Thymus (tissue), 11 donors: ENCODE results near the gene LGALS3BP. TPM values are rescaled to one million over a fixed set of nuclear protein-coding genes. Genes with fewer than 3 reads are reported as not detected.
"Not testable (repeated sequence)": the region's sequence is repeated elsewhere in the genome, so short reads cannot be mapped to it uniquely, and the experiment has no call there.

ENCODE experiments used
- DNase-seq, 9 donors: peaks; one replicate each; pipeline ENCODE4 v3.0.0-alpha.2; 2013; ENCODE audit warnings: low spot score in 9 of 9, low read depth in 6 of 9, missing footprints in 1 of 9
- H3K27ac ChIP-seq, 2 donors: one replicate each; pipeline ENCODE4 v1.5.1; 2013; ENCODE audit warnings: control low read depth in 1 of 2, low read depth in 1 of 2, low read length in 1 of 2, mild to moderate bottlenecking in 1 of 2, moderate library complexity in 1 of 2
- H3K27me3 ChIP-seq, 2 donors: one replicate each; pipeline ENCODE4 v1.5.1; 2013; ENCODE audit warnings: low read length in 1 of 2; ENCODE audit not compliant: control insufficient read depth in 2 of 2, insufficient read depth in 1 of 2
- H3K36me3 ChIP-seq, 2 donors: one replicate each; pipeline ENCODE4 v1.5.1; 2013; ENCODE audit warnings: low read length in 1 of 2, mild to moderate bottlenecking in 1 of 2, moderate library complexity in 1 of 2; ENCODE audit not compliant: control insufficient read depth in 2 of 2, insufficient read depth in 2 of 2
- H3K4me1 ChIP-seq, 2 donors: one replicate each; pipeline ENCODE4 v1.5.1; 2013; ENCODE audit warnings: low read length in 2 of 2; ENCODE audit not compliant: control insufficient read depth in 2 of 2, insufficient read depth in 2 of 2
- H3K4me3 ChIP-seq, 2 donors: one replicate each; pipeline ENCODE4 v1.5.1; 2013; ENCODE audit warnings: low read length in 2 of 2, control low read depth in 1 of 2, mild to moderate bottlenecking in 1 of 2
- H3K9me3 ChIP-seq, 2 donors: one replicate each; pipeline ENCODE4 v1.5.1; 2013; ENCODE audit warnings: low read length in 1 of 2, mild to moderate bottlenecking in 1 of 2; ENCODE audit not compliant: control insufficient read depth in 2 of 2, insufficient read depth in 1 of 2
- WGBS: extraction: QIAGEN DNeasy Blood & Tissue Kit; methylation state at CpG from one replicate; pipeline ENCODE4 v1.1.7; 2013; 5-methylcytosine and 5-hydroxymethylcytosine counted together
- polyA plus RNA-seq: library from polyadenylated mRNA; stranded (reverse); fragments of 200-250 nt; gene quantifications from one replicate; pipeline ENCODE4 v1.2.3, GENCODE V29; 2013
- total RNA-seq: library from RNA; stranded (reverse); fragments of 120-200 nt; gene quantifications from one replicate; pipeline ENCODE4 v1.2.4, GENCODE V29; 2013
- donor health status: healthy.

The LGALS3BP gene
- total and polyA plus RNA-seq, 2 donors: 66.1 to 81.3 TPM

DNA sequence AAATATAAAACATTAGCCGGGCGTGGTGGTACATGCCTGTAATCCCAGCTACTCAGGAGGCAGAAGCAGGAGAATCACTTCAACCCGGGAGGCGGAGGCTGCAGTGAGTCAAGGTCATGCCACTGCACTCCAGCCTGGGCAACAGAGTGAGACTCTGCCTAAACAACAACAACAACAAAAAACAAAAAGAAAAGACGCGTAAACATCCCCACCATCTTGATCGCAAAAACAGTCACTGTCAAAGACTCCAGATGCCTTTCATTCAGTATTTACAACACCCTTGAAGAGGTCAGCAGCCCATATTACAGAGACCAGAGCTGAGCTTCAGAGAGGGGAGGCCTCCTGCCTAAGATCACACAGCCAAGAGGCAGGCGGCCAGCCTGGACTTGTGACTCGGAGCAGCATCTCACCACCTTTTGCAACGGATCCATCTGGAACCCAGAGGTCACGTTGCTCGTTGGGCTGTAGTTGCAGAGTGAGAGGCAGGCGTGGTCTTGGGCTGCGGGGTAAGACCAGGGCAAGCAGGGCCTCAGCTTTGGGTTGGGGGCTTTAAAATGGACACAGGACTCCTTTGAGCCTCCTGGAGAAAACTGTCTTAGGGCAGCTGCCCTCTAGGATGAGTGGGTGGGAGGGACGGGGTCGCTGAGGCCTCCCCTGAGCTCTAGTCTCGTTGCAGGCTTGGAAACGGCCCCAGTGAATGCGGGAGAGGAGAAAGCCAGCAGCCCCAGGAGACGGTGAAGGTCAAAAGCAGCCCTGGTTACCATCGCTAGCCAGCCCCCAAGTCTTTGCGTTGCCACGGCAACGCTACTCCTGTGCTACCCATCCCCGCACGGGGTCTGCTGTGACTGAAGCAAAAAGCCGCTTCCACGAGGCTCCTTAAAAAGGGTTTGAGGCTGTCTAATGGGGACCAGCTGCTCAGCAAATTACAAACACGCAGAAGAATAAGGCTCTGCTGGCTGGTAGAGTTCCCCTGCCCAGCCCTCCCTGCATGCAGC lies 26.1 kb downstream of the LGALS3BP start:
- no peak for DNase-seq
- Histone ChIP-seq H3K27me3 (peaks cover 0 to 7% of the 10 kb centered on the region in 2 donors), H3K4me3 (no peak overlapping the region), H3K4me1 (peaks cover 0 to 3% of the 10 kb centered on the region in 2 donors), H3K36me3 (no peaks in the 10 kb centered on the region), H3K27ac (no peak overlapping the region), H3K9me3 (peaks cover 1 to 17% of the 10 kb centered on the region in 2 donors)
- WGBS: 90% methylated on average over 29 of the region's 29 CpGs

DNA sequence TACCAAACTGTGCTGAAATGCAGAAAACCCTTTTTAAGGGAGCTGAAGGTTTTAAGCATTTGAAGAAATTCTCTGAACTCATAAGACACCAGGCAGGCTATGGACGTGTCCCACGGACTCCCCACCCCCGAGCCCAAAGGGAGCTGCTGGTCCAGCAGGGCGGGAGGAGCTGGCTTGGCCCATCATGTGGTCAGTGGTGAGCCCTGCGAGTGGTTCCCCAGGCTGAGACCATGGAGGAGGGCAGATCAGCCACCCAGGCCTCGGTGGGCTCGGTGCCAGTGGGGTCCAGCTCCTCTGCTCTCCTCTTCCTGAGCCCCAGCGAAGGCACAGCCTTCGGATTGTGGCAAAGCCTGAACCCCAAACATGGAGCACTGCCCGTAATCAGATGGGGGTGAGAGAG lies 27.0 kb downstream of the LGALS3BP start:
- Histone ChIP-seq H3K4me1 (peaks cover 0 to 3% of the 10 kb centered on the region in 2 donors), H3K9me3 (peaks cover 1 to 17% of the 10 kb centered on the region in 2 donors), H3K36me3 (no peaks in the 10 kb centered on the region), H3K4me3 (no peak overlapping the region), H3K27ac (no peak overlapping the region), H3K27me3 (peaks cover 0 to 7% of the 10 kb centered on the region in 2 donors)
- DNase-seq: no peak
- 93% methylated on average over 10 of the region's 10 CpGs for WGBS

DNA sequence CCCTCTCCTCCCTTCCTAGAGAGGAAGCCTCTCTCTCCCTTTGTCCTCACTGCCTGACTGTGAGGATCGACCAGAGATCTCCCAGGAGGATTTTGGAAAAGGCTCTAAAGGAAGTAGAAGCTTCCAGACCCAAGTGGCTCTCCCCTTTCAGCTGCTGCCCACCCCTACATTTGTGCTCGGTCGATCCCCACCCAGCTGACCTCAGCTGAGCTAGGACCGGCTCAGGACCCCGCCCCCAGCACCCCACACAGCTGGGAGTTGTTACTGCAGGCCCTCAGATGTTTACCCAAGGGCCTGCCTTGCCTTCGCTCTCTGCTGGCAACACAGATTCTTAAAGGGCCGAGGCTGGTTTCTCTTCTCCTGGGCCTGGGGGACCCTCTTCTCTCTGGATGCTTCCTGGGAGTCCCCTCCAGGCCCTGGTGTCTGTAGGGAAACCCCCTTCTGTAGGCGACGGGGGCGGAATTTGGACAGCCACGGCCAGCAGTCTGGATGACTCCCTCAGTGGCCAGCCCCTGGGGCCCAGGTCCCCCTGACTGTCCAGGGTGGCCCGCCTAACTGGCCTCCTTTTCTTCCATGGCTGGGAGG lies 27.7 kb downstream of the LGALS3BP start:
- peaks cover 0 to 7% of the 10 kb centered on the region in 2 donors for H3K27me3 ChIP-seq
- 83% methylated on average over 12 of the region's 12 CpGs for WGBS
- no peaks in the 10 kb centered on the region for H3K36me3 ChIP-seq
- H3K4me1 ChIP-seq: peaks cover 0 to 7% of the 10 kb centered on the region in 2 donors
- no peak for DNase-seq
- H3K4me3 ChIP-seq: no peak overlapping the region
- peaks cover 1 to 17% of the 10 kb centered on the region in 2 donors for H3K9me3 ChIP-seq
- no peak overlapping the region for H3K27ac ChIP-seq

DNA sequence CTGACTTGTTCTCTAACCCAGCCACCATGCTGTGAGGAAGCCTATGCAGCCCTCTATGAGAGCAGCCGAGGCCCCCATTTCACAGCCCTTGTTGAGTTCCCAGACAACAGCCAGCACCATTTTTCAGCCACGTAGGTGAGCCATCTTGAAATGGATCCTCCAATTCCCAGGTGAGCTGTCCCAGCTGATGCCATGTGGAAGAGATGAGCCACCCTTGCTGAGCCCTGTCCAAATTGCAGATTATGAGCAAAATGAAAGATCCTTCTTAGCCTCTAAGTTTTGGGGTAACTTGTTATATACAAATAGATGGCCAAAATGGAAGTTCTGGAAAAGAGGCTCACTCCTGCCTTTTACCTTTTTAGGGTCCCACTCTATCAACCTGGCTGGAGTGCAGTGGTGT lies 28.9 kb downstream of the LGALS3BP start:
- 95% methylated on average over 2 of the region's 2 CpGs for WGBS
- H3K4me1 ChIP-seq: peaks cover 0 to 7% of the 10 kb centered on the region in 2 donors
- H3K36me3 ChIP-seq: no peaks in the 10 kb centered on the region
- H3K27ac ChIP-seq: no peak overlapping the region
- no peak overlapping the region for H3K4me3 ChIP-seq
- H3K27me3 ChIP-seq: peaks cover 0 to 4% of the 10 kb centered on the region in 2 donors
- no peak for DNase-seq
- peaks cover 1 to 17% of the 10 kb centered on the region in 2 donors for H3K9me3 ChIP-seq

DNA sequence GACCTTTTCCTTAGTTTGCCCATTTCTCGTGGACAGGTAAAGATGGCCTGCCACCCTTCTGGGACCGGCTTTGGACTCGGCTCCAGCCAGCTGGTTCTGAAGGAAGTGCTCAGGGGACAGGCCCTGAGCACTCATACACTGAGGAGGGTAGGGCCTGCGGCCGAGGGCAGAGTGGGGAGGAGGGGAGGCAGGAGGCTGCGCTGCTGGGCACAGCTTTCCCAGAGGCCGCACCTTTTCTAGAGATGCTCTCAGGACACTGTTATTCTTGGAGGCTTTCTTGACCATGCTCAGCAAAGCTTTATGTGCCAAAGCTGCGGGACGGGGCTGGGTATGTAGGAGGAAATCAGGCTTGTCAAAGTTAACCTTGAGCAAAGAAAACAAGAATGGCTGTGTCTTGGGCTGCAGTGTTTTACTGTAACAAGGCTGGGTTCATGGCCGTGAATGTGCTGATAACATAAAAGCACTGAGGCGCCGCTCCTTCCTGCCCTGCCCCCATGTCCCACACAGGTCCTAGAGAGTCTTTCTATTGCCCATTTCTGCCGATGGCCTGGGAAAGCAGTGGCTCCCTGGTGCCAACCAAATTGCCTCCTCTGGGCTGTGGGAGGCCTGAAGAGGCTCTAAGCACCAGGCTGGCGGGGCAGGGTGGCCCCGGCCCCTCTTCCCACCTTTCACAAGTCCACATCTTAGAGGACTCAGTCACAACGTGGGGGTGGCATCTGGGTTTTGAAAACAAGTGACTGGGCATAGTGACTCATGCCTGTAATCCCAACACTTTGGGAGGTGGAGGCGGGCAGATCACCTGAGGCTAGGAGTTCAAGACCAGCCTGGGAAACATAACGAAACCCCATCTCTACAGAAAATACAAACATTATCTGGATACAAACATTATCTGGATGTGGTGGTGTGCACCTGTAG lies 32.2 kb downstream of the LGALS3BP start:
- H3K27ac ChIP-seq: no peak overlapping the region

DNA sequence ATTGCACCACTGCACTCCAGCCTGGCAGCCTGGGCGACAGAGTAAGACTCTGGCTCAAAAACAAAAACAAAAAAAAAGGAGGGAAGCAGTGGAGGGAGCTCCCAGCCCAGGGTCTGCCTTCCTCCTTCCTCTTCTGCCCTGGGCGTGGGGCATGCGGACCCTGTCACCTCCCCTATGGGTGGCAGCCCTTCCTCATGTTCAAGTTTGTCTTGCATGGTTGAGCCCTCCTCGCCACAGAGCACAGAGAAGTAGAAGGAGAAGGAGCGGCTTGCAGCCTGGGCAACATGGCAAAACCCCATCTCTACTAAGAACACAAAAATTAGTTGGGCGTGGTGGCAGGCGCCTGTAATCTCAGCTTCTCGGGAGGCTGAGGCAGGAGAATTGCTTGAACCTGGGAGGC lies 33.1 kb downstream of the LGALS3BP start:
- H3K27ac ChIP-seq: no peak overlapping the region
- no peak overlapping the region for H3K4me3 ChIP-seq
- 92% methylated on average over 8 of the region's 8 CpGs for WGBS
- H3K36me3 ChIP-seq: no peaks in the 10 kb centered on the region
- peaks cover 0 to 13% of the 10 kb centered on the region in 2 donors for H3K4me1 ChIP-seq
- H3K9me3 ChIP-seq: peaks cover 1 to 12% of the 10 kb centered on the region in 2 donors
- H3K27me3 ChIP-seq: no peaks in the 10 kb centered on the region
- no peak for DNase-seq

More for the DNA sequence above, 32.2 kb downstream of the LGALS3BP start:
- no peak overlapping the region for H3K4me3 ChIP-seq
- H3K36me3 ChIP-seq: no peaks in the 10 kb centered on the region
- no peak for DNase-seq
- peaks cover 1 to 17% of the 10 kb centered on the region in 2 donors for H3K9me3 ChIP-seq
- peaks cover 0 to 16% of the 10 kb centered on the region in 2 donors for H3K4me1 ChIP-seq
- WGBS: 90% methylated on average over 18 of the region's 18 CpGs
- H3K27me3 ChIP-seq: no peaks in the 10 kb centered on the region

DNA sequence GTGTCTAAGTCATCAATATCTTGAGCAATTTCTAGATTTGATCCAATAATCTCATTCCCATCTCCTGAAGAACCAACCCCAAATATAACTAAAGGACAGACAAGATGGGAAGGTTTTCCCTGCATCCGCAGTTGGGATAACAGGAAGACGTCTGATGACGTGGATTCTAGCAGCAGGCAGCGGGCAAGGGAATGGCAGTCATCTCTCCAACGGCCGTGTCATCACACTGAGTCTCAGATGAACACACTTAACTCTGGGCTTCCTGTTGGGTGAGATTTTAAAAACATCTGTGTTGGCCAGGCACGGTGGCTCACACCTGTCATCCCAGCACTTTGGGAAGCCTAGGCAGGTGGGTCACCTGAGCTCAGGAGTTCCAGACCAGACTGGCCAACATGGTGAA lies 33.6 kb downstream of the LGALS3BP start:
- H3K27me3 ChIP-seq: no peaks in the 10 kb centered on the region
- H3K36me3 ChIP-seq: no peaks in the 10 kb centered on the region
- no peak for DNase-seq
- no peak overlapping the region for H3K4me3 ChIP-seq
- H3K4me1 ChIP-seq: peaks cover 0 to 13% of the 10 kb centered on the region in 2 donors
- peaks cover 1 to 9% of the 10 kb centered on the region in 2 donors for H3K9me3 ChIP-seq
- 83% methylated on average over 7 of the region's 7 CpGs for WGBS
- H3K27ac ChIP-seq: no peak overlapping the region

DNA sequence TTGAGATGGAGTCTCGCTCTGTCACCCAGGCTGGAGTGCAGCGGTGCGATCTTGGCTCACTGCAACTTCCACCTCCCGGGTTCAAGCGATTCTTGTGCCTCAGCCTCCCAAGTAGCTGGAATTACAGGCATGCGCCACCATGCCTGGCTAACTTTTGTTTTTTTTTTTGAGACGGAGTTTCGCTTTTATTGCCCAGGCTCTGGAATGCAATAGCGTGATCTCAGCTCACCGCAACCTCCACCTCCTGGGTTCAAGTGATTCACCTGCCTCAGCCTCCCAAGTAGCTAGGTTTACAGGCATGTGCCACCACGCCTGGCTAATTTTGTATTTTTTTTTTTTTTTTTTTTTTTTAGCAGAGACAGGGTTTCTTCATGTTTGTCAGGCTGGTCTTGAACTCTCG lies 34.3 kb downstream of the LGALS3BP start:
- H3K27ac ChIP-seq, H3K27me3 ChIP-seq, H3K9me3 ChIP-seq, H3K4me3 ChIP-seq, DNase-seq, H3K36me3 ChIP-seq: not testable (repeated sequence)
- H3K4me1 ChIP-seq: peaks cover 0 to 13% of the 10 kb centered on the region in 2 donors
- WGBS: 96% methylated on average over 12 of the region's 12 CpGs
